Measurements from ENCODE around the gene CAMTA2.
A peak's percentile ranks its signal among the peaks of the same experiment; 100 is the strongest.

The CAMTA2 gene

DNA sequence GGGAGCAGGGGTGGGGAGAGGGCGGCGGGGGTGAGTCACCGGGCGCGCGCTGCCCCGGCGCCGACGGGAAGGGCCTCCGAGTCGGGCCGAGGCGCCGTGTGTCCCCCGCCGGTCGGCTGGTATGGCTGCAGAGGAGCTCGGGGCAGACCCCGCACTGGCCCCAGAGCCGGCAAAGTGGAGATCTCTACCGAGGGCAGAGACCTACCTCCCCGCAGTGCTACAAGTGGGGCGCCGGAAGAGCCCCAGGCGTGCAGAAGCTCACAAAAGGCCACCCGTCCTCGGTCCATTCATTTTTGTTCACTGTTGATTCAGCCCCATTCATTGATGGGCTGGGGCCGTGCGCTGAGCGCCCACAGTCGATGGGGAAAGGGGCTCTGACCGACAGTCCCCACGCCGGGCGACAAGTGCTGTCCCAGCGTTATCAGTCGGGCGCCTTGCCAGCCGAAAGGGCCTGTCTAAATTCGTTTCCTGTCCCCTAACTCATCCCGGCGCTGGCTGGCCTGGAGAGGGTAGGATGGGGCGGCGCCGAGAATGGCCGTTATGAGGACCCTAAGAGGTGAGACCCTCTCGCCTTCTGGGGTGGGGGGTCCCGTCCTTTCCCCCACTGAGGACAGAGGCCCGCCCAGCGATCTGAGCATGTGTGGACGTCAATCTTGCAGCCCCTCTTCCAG is 37.3 kb downstream of the CAMTA2 start:
- TF ChIP-seq, protein P1, sequence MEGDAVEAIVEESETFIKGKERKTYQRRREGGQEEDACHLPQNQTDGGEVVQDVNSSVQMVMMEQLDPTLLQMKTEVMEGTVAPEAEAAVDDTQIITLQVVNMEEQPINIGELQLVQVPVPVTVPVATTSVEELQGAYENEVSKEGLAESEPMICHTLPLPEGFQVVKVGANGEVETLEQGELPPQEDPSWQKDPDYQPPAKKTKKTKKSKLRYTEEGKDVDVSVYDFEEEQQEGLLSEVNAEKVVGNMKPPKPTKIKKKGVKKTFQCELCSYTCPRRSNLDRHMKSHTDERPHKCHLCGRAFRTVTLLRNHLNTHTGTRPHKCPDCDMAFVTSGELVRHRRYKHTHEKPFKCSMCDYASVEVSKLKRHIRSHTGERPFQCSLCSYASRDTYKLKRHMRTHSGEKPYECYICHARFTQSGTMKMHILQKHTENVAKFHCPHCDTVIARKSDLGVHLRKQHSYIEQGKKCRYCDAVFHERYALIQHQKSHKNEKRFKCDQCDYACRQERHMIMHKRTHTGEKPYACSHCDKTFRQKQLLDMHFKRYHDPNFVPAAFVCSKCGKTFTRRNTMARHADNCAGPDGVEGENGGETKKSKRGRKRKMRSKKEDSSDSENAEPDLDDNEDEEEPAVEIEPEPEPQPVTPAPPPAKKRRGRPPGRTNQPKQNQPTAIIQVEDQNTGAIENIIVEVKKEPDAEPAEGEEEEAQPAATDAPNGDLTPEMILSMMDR (IDR thresholded peaks at IDR 0.05; ENCODE audit: insufficient read depth, low read length): no peak
- TF ChIP-seq POLR2AphosphoS5 (IDR thresholded peaks at IDR 0.05; ENCODE audit: low read depth): peak; percentile 6; the same call in 1 of the 2 replicates
- H3K27ac ChIP-seq (replicated peaks): peak overlapping the region; percentile 98
- DNase-seq (ENCODE audit: low read depth in 1 of 2, low spot score in 1 of 2): peak in 1 of 2 experiments; percentile 23
- H3K4me3 ChIP-seq (replicated peaks; ENCODE audit: insufficient read depth, low read length): peak overlapping the region; percentile 41
- H3K27me3 ChIP-seq (ENCODE audit: insufficient read depth, poor library complexity, severe bottlenecking): no peaks in the 10 kb centered on the region

DNA sequence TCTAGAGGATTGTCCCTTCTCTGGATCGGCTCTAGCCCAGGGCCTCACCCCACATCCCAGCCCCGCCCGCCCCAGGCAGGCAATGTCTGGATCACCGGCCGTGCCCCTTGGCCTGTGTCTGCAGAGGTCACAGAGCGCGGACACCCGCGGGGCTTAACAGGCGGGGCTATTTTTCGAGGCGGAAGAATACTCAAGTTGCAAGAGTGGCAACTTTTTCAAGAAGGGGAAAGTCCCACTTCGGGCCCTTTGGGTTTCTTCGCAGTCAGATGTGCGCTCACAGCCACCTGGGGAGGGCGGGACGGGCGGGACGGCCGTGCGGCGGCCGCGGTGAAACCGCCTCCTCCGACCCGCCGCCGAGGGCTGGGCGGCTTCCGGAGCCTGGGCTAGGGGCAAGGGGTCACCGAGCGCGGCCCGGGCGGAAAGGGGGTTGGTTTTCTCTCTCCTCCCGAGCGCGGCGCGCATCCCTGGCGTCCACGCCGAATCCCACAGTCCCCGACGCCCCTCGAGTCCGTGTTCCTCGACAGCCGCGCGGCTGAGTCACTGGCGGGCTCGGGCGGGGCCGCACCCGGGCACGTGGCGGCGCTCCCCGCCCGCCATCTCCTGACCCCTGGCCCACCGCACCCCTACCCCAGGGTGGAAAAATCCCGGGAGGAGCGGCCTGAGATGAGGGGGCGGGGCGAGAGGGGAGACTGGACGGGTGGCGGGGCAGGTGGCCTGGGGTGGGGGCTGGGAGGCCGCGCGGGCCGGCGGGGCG is 38.0 kb downstream of the CAMTA2 start:
- peak overlapping the region; percentile 43 for H3K4me3 ChIP-seq (replicated peaks; ENCODE audit: insufficient read depth, low read length)
- H3K27ac ChIP-seq (replicated peaks): peak overlapping the region; percentile 98
- TF ChIP-seq, protein P2, sequence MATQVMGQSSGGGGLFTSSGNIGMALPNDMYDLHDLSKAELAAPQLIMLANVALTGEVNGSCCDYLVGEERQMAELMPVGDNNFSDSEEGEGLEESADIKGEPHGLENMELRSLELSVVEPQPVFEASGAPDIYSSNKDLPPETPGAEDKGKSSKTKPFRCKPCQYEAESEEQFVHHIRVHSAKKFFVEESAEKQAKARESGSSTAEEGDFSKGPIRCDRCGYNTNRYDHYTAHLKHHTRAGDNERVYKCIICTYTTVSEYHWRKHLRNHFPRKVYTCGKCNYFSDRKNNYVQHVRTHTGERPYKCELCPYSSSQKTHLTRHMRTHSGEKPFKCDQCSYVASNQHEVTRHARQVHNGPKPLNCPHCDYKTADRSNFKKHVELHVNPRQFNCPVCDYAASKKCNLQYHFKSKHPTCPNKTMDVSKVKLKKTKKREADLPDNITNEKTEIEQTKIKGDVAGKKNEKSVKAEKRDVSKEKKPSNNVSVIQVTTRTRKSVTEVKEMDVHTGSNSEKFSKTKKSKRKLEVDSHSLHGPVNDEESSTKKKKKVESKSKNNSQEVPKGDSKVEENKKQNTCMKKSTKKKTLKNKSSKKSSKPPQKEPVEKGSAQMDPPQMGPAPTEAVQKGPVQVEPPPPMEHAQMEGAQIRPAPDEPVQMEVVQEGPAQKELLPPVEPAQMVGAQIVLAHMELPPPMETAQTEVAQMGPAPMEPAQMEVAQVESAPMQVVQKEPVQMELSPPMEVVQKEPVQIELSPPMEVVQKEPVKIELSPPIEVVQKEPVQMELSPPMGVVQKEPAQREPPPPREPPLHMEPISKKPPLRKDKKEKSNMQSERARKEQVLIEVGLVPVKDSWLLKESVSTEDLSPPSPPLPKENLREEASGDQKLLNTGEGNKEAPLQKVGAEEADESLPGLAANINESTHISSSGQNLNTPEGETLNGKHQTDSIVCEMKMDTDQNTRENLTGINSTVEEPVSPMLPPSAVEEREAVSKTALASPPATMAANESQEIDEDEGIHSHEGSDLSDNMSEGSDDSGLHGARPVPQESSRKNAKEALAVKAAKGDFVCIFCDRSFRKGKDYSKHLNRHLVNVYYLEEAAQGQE (IDR thresholded peaks at IDR 0.05; ENCODE audit: insufficient replicate concordance, low read depth): no peak
- TF ChIP-seq, protein P1 (IDR thresholded peaks at IDR 0.05; ENCODE audit: insufficient read depth, low read length): no peak
- no peak for TF ChIP-seq SPI1 (IDR thresholded peaks at IDR 0.05; ENCODE audit: borderline replicate concordance, low read depth)
- TF ChIP-seq GABPA (IDR thresholded peaks at IDR 0.05; ENCODE audit: low read depth): no peak
- no peak; the same call in 1 of the 2 replicates for TF ChIP-seq POLR2AphosphoS5 (IDR thresholded peaks at IDR 0.05; ENCODE audit: low read depth)
- DNase-seq (ENCODE audit: low read depth in 1 of 2, low spot score in 1 of 2): peak; percentile 63 to 71
- H3K27me3 ChIP-seq (ENCODE audit: insufficient read depth, poor library complexity, severe bottlenecking): no peaks in the 10 kb centered on the region

DNA sequence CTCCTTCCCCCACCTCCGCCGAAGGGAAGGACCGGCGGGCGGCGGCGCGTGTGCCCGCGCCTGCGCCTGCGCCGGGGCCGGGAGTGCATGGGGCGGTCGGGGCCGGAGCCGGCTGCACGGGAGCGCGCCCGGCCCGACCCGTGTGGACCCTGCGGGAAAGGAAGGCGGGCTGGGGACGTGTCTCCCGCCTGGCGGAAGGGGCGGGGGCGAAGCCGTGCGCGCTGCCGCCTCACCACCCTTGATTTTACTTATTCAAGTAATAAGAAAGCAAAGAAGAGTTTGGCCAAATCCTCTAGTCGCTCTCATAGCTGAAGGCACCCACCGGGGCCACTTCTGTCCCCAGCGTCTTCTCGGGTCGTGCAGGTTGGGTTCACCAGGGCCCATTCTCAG is 38.5 kb downstream of the CAMTA2 start:
- DNase-seq (ENCODE audit: low read depth in 1 of 2, low spot score in 1 of 2): peak in 1 of 2 experiments; percentile 68
- H3K4me3 ChIP-seq (replicated peaks; ENCODE audit: insufficient read depth, low read length): peak overlapping the region; percentile 43

More for the DNA sequence above, 38.5 kb downstream of the CAMTA2 start:
- TF ChIP-seq, protein P1 (IDR thresholded peaks at IDR 0.05; ENCODE audit: insufficient read depth, low read length): no peak
- TF ChIP-seq, protein P2 (IDR thresholded peaks at IDR 0.05; ENCODE audit: insufficient replicate concordance, low read depth): no peak
- TF ChIP-seq POLR2AphosphoS5 (IDR thresholded peaks at IDR 0.05; ENCODE audit: low read depth) (no peak), SPI1 (IDR thresholded peaks at IDR 0.05; ENCODE audit: borderline replicate concordance, low read depth) (no peak), GABPA (IDR thresholded peaks at IDR 0.05; ENCODE audit: low read depth) (no peak)
- H3K27ac ChIP-seq (replicated peaks): peak overlapping the region; percentile 98
- H3K27me3 ChIP-seq (ENCODE audit: insufficient read depth, poor library complexity, severe bottlenecking): no peaks in the 10 kb centered on the region

All from HL-60 (cell line).